Keratinocyte (primary cell): Measurements from ENCODE around the gene TMEM14B. TPM values are rescaled to one million over a fixed set of nuclear protein-coding genes. Genes with fewer than 3 reads are reported as not detected.
"Not testable (repeated sequence)": the region's sequence is repeated elsewhere in the genome, so short reads cannot be mapped to it uniquely, and the experiment has no call there.

Experiments used
- DNase-seq: peaks from one replicate; pipeline ENCODE4 v3.0.0-alpha.2; 2011; ENCODE audit warnings: low read depth, missing footprints, low spot score
- FAIRE-seq: peaks from 2 replicates; lab custom pipeline; 2011; peaks lifted over from hg19 to GRCh38; lab: Jason Lieb, UNC
- H2AFZ ChIP-seq: 2 replicates; pipeline ENCODE4 v1.6.0; 2012; ENCODE audit warnings: low read length, control low read depth, inconsistent platforms; ENCODE audit not compliant: control insufficient read depth
- H3K27ac ChIP-seq: 2 replicates; pipeline ENCODE4 v1.5.1; 2011; ENCODE audit warnings: low read length; ENCODE audit not compliant: control insufficient read depth, insufficient read depth
- H3K27me3 ChIP-seq: 3 replicates; pipeline ENCODE4 v1.6.0; 2011; ENCODE audit warnings: low read length; ENCODE audit not compliant: control insufficient read depth, insufficient read depth; ENCODE audit errors: extremely low read depth
- H3K36me3 ChIP-seq, 2 experiments: 2 replicates in 1 of 2; 3 replicates in 1 of 2; pipeline ENCODE4 v1.5.1; 2011; ENCODE audit warnings: low read length in 2 of 2, mild to moderate bottlenecking in 1 of 2; ENCODE audit not compliant: control insufficient read depth in 2 of 2, insufficient read depth in 2 of 2; ENCODE audit errors: extremely low read depth in 1 of 2
- H3K4me1 ChIP-seq: 3 replicates; pipeline ENCODE4 v1.5.1; 2011; ENCODE audit warnings: low read length; ENCODE audit not compliant: control insufficient read depth, insufficient read depth; ENCODE audit errors: extremely low read depth
- H3K4me2 ChIP-seq: 3 replicates; pipeline ENCODE4 v1.6.0; 2011; ENCODE audit warnings: low read depth, low read length; ENCODE audit not compliant: control insufficient read depth, insufficient read depth; ENCODE audit errors: extremely low read depth
- H3K4me3 ChIP-seq, 3 experiments: fragments of 200-600 bp in 1 of 3; sonication (generic) in 1 of 3; 2 replicates in 2 of 3; 3 replicates in 1 of 3; pipeline ENCODE4 v1.5.1; 2011 to 2016; ENCODE audit warnings: low read length in 3 of 3, mild to moderate bottlenecking in 3 of 3, control low read depth in 2 of 3, inconsistent platforms in 1 of 3, low read depth in 1 of 3, mixed read lengths in 1 of 3, mixed run types in 1 of 3, moderate library complexity in 1 of 3; ENCODE audit not compliant: control insufficient read depth in 2 of 3, insufficient read depth in 2 of 3; ENCODE audit errors: extremely low read depth in 1 of 3
- H3K79me2 ChIP-seq: 2 replicates; pipeline ENCODE4 v1.6.0; 2012; ENCODE audit warnings: low read length; ENCODE audit not compliant: control insufficient read depth, insufficient read depth
- H3K9ac ChIP-seq: 3 replicates; pipeline ENCODE4 v1.6.0; 2011; ENCODE audit warnings: low read length; ENCODE audit not compliant: control insufficient read depth, insufficient read depth; ENCODE audit errors: extremely low read depth
- H3K9me1 ChIP-seq: 3 replicates; pipeline ENCODE4 v1.6.0; 2011; ENCODE audit warnings: low read length; ENCODE audit not compliant: control insufficient read depth, insufficient read depth; ENCODE audit errors: extremely low read depth
- H3K9me3 ChIP-seq: 2 replicates; pipeline ENCODE4 v1.5.1; 2012; ENCODE audit warnings: low read depth, low read length; ENCODE audit not compliant: control insufficient read depth
- H4K20me1 ChIP-seq: 3 replicates; pipeline ENCODE4 v1.6.0; 2011; ENCODE audit warnings: low read length; ENCODE audit not compliant: control insufficient read depth, insufficient read depth; ENCODE audit errors: extremely low read depth
- CTCF ChIP-seq, 3 experiments: IDR thresholded peaks in 1 of 3; conservative IDR thresholded peaks in 1 of 3; optimal IDR thresholded peaks in 1 of 3; 2 replicates in 2 of 3; 3 replicates in 1 of 3; pipeline versions ENCODE3 to v1.5.1; 2011; ENCODE audit warnings: low read length in 3 of 3, mild to moderate bottlenecking in 3 of 3, moderate library complexity in 2 of 3, control low read depth in 1 of 3, inconsistent platforms in 1 of 3; ENCODE audit not compliant: insufficient read depth in 2 of 3; ENCODE audit errors: extremely low read depth in 1 of 3
- EZH2 ChIP-seq: IDR thresholded peaks from one replicate; pipeline ENCODE4 v1.6.1; 2012; ENCODE audit warnings: inconsistent platforms, mild to moderate bottlenecking, low read length, moderate library complexity
- dilution Hi-C: fragments of 300-500 bp; cut with MboI; formaldehyde crosslinking; loops from one replicate; pipeline ENCODE4 v1.7.0; 2020; ENCODE audit warnings: low sequenced_read_pairs; ENCODE audit not compliant: extremely low pct_ligation_motif_present
- polyA plus RNA-seq, 5 experiments: library from polyadenylated mRNA; depleted of rRNA in 3 of 5; stranded (reverse) in 3 of 5; stranded (forward) in 1 of 5; unstranded in 1 of 5; fragments of >200 nt; gene quantifications; 1 replicate in 1 of 5; 2 replicates in 3 of 5; 3 replicates in 1 of 5; pipeline versions ENCODE4 v1.2.1 to v1.2.3, GENCODE V29; 2011 to 2012; ENCODE audit warnings: missing spikeins in 2 of 5, low read depth in 1 of 5, low replicate concordance in 1 of 5

The TMEM14B gene
- polyA plus RNA-seq, 1 donor (not counting 4 experiments of a cell fraction or from before 2014, with no cell fraction given), result 157 TPM

GRCh38 chr6:10736731-10737130 is 10.9 kb upstream of the TMEM14B start:
- no peaks in the 10 kb centered on the region for H4K20me1 ChIP-seq
- H3K9ac ChIP-seq, result no peak overlapping the region
- peaks cover 6% of the 10 kb centered on the region in 2 experiments for H3K36me3 ChIP-seq
- TF ChIP-seq EZH2 (no peak), CTCF (optimal IDR thresholded peaks at IDR 0.05 in 1 of 3, IDR thresholded peaks at IDR 0.05 in 1 of 3, conservative IDR thresholded peaks at IDR 0.05 in 1 of 3; ENCODE audit: extremely low read depth in 1 of 3, insufficient read depth in 2 of 3, low read length in 3 of 3) (no peak)
- dilution Hi-C loops, result no loop called here
- H2AFZ ChIP-seq, result no peak overlapping the region
- no peaks in the 10 kb centered on the region for H3K79me2 ChIP-seq
- no peak overlapping the region for H3K27ac ChIP-seq
- H3K9me3 ChIP-seq, result no peaks in the 10 kb centered on the region
- no peak overlapping the region for H3K4me3 ChIP-seq
- no peaks in the 10 kb centered on the region for H3K9me1 ChIP-seq
- no peak overlapping the region for H3K4me2 ChIP-seq
- FAIRE-seq, result no peak
- DNase-seq, result no peak
- H3K4me1 ChIP-seq, result peaks cover 16% of the 10 kb centered on the region
- no peaks in the 10 kb centered on the region for H3K27me3 ChIP-seq

GRCh38 chr6:10740061-10740460 is 7.5 kb upstream of the TMEM14B start:
- no peaks in the 10 kb centered on the region for H3K9me1 ChIP-seq
- no peaks in the 10 kb centered on the region for H3K9me3 ChIP-seq
- H3K4me3 ChIP-seq, result no peak overlapping the region
- no peaks in the 10 kb centered on the region for H3K27me3 ChIP-seq
- H3K9ac ChIP-seq, result no peak overlapping the region
- no peaks in the 10 kb centered on the region for H3K36me3 ChIP-seq
- no peaks in the 10 kb centered on the region for H4K20me1 ChIP-seq
- H2AFZ ChIP-seq, result no peak overlapping the region
- dilution Hi-C loops, result no loop called here
- TF ChIP-seq EZH2, result no peak
- no peak for TF ChIP-seq CTCF (optimal IDR thresholded peaks at IDR 0.05 in 1 of 3, IDR thresholded peaks at IDR 0.05 in 1 of 3, conservative IDR thresholded peaks at IDR 0.05 in 1 of 3; ENCODE audit: extremely low read depth in 1 of 3, insufficient read depth in 2 of 3, low read length in 3 of 3)
- H3K4me1 ChIP-seq, result peaks cover 5% of the 10 kb centered on the region
- no peaks in the 10 kb centered on the region for H3K79me2 ChIP-seq
- DNase-seq (no peak), FAIRE-seq (no peak)
- H3K27ac ChIP-seq, result no peak overlapping the region
- no peak overlapping the region for H3K4me2 ChIP-seq

- H3K4me2 ChIP-seq, H3K27me3 ChIP-seq, H3K9me3 ChIP-seq, H3K9ac ChIP-seq, H4K20me1 ChIP-seq, DNase-seq, FAIRE-seq, H3K9me1 ChIP-seq, dilution Hi-C loops, H3K79me2 ChIP-seq, H3K27ac ChIP-seq, H3K36me3 ChIP-seq, H2AFZ ChIP-seq, H3K4me1 ChIP-seq, H3K4me3 ChIP-seq: not testable (repeated sequence)
These were observed 6.0 kb upstream of the TMEM14B start for GRCh38 chr6:10741643-10742042.
